ENCODE data around the gene CDH23. TPM values are rescaled to one million over a fixed set of nuclear protein-coding genes. Genes with fewer than 3 reads are reported as not detected.

The CDH23 gene
- total and polyA plus RNA-seq, 10 donors = 2.0 to 19.9 (median 11.0) TPM

- TF ChIP-seq POLR2A (IDR thresholded peaks at IDR 0.05) (no peak), CTCF (IDR thresholded peaks at IDR 0.05 in 8 of 11, conservative IDR thresholded peaks at IDR 0.05 in 3 of 11) (no peak), POLR2AphosphoS5 (IDR thresholded peaks at IDR 0.05) (no peak)
- no peaks in the 10 kb centered on the region for H3K36me3 ChIP-seq
- H3K4me1 ChIP-seq = peaks cover 0 to 26% (median 15%) of the 10 kb centered on the region in 6 donors
- DNase-seq = no peak
- H3K27me3 ChIP-seq (replicated peaks in 1 of 7) = no peaks in the 10 kb centered on the region
- no peak overlapping the region for H3K4me3 ChIP-seq
- H3K9me3 ChIP-seq = no peaks in the 10 kb centered on the region
- intact Hi-C loops (cut with DNase I; ENCODE audit: low total_unique reads) = no loop called here
- H3K27ac ChIP-seq = peak overlapping the region in 5 of 8 donors; percentile 0 to 63 (median 10)
- 79 to 91% (median 87%) methylated on average over 7 of the region's 7 CpGs for WGBS, 5 donors
These were observed 223.9 kb downstream of the CDH23 start for GRCh38 chr10:71620642-71621041.

GRCh38 chr10:71621231-71622153, 224.8 kb downstream of the CDH23 start:
- intact Hi-C loops (cut with DNase I; ENCODE audit: low total_unique reads) = no loop called here
- H3K36me3 ChIP-seq = no peaks in the 10 kb centered on the region
- WGBS, 5 donors = 63 to 76% (median 64%) methylated on average over 11 to 12 of the region's 12 CpGs
- H3K27ac ChIP-seq = peak overlapping the region in 5 of 8 donors; percentile 0 to 63 (median 10)
- H3K4me1 ChIP-seq = peaks cover 0 to 26% (median 15%) of the 10 kb centered on the region in 6 donors
- H3K4me3 ChIP-seq = no peak overlapping the region
- TF ChIP-seq POLR2A (IDR thresholded peaks at IDR 0.05) (no peak), POLR2AphosphoS5 (IDR thresholded peaks at IDR 0.05) (peak in 1 of 3 donors; percentile 26)
- no peak for DNase-seq
- H3K27me3 ChIP-seq (replicated peaks in 1 of 7) = no peaks in the 10 kb centered on the region
- no peaks in the 10 kb centered on the region for H3K9me3 ChIP-seq

- no peaks in the 10 kb centered on the region for H3K9me3 ChIP-seq
- H3K27ac ChIP-seq = peak overlapping the region in 2 of 8 donors; percentile 10 to 33
- no peak overlapping the region for H3K4me3 ChIP-seq
- TF ChIP-seq POLR2AphosphoS5 (IDR thresholded peaks at IDR 0.05) = no peak
- no peak for TF ChIP-seq POLR2A (IDR thresholded peaks at IDR 0.05)
- TF ChIP-seq CTCF (IDR thresholded peaks at IDR 0.05 in 8 of 11, conservative IDR thresholded peaks at IDR 0.05 in 3 of 11) = no peak
- no peaks in the 10 kb centered on the region for H3K36me3 ChIP-seq
- intact Hi-C loops (cut with DNase I; ENCODE audit: low total_unique reads) = no loop called here
- 72 to 87% (median 81%) methylated on average over 10 of the region's 10 CpGs for WGBS, 5 donors
- peaks cover 0 to 26% (median 15%) of the 10 kb centered on the region in 6 donors for H3K4me1 ChIP-seq
- no peaks in the 10 kb centered on the region for H3K27me3 ChIP-seq (replicated peaks in 1 of 7)
- no peak for DNase-seq
These were observed 225.4 kb downstream of the CDH23 start for GRCh38 chr10:71622154-71622526.

GRCh38 chr10:71622616-71623015, 225.9 kb downstream of the CDH23 start:
- intact Hi-C loops (cut with DNase I; ENCODE audit: low total_unique reads) = no loop called here
- no peak for TF ChIP-seq POLR2AphosphoS5 (IDR thresholded peaks at IDR 0.05)
- no peak for TF ChIP-seq CTCF (IDR thresholded peaks at IDR 0.05 in 8 of 11, conservative IDR thresholded peaks at IDR 0.05 in 3 of 11)
- no peak for TF ChIP-seq POLR2A (IDR thresholded peaks at IDR 0.05)
- 81 to 91% (median 88%) methylated on average over 8 of the region's 8 CpGs for WGBS, 5 donors
- Histone ChIP-seq H3K9me3 (no peaks in the 10 kb centered on the region), H3K27ac (peak overlapping the region in 1 of 8 donors; percentile 33), H3K36me3 (no peaks in the 10 kb centered on the region), H3K4me3 (no peak overlapping the region), H3K27me3 (replicated peaks in 1 of 7) (peaks cover 0 to 4% (median 0%) of the 10 kb centered on the region in 7 donors), H3K4me1 (peaks cover 0 to 26% (median 15%) of the 10 kb centered on the region in 6 donors)
- DNase-seq = no peak
